Measurements from ENCODE around the gene HS3ST5.

DNA sequence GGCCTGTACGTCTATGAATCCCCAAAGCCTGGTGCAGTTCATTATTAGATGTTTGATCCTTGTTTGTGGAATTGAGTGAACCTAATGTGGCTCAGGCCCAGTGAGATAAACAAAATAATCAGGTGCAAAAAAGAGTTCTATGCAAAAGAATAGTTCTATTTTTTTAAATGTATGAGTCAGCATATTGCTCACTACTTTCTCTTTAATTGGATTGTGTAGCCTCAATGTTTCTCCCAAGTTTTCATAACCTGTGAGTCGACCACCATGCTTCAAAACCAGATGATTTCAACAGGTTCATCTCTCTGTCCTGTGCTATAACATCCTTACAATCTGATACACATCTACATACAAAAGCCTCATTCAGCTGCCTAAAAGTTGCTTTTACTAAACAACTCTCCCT lies 255.3 kb downstream of the HS3ST5 start:
- TF ChIP-seq EZH2phosphoT487 (IDR thresholded peaks at IDR 0.05; ENCODE audit: low read depth), result no peak
- TF ChIP-seq, protein P1, sequence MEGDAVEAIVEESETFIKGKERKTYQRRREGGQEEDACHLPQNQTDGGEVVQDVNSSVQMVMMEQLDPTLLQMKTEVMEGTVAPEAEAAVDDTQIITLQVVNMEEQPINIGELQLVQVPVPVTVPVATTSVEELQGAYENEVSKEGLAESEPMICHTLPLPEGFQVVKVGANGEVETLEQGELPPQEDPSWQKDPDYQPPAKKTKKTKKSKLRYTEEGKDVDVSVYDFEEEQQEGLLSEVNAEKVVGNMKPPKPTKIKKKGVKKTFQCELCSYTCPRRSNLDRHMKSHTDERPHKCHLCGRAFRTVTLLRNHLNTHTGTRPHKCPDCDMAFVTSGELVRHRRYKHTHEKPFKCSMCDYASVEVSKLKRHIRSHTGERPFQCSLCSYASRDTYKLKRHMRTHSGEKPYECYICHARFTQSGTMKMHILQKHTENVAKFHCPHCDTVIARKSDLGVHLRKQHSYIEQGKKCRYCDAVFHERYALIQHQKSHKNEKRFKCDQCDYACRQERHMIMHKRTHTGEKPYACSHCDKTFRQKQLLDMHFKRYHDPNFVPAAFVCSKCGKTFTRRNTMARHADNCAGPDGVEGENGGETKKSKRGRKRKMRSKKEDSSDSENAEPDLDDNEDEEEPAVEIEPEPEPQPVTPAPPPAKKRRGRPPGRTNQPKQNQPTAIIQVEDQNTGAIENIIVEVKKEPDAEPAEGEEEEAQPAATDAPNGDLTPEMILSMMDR (IDR thresholded peaks at IDR 0.05; ENCODE audit: low read depth, low read length), result no peak

Measured in OCI-LY3 (cell line).